HCT116 (cell line): ENCODE measurements around the gene RGS17.

Experiments
- EZH2 ChIP-seq: fragments of 200-600 bp; sonication (generic); IDR thresholded peaks from 2 replicates; pipeline ENCODE4 v1.6.1; 2017; ENCODE audit warnings: antibody characterized with exemption, mixed run types
- JUND ChIP-seq: IDR thresholded peaks from 2 replicates; pipeline ENCODE4 v1.6.1; 2012
- POLR2A ChIP-seq: IDR thresholded peaks from 2 replicates; pipeline ENCODE4 v1.7.0; 2011; ENCODE audit warnings: borderline replicate concordance; ENCODE audit not compliant: insufficient read depth, insufficient read length; ENCODE audit errors: extremely low read depth
- RAD21 ChIP-seq: IDR thresholded peaks from 2 replicates; pipeline ENCODE4 v1.6.1; 2012; ENCODE audit warnings: low read depth, mild to moderate bottlenecking
- SIN3A ChIP-seq: IDR thresholded peaks from 2 replicates; pipeline ENCODE4 v1.6.1; 2012; ENCODE audit warnings: low read depth
- YY1 ChIP-seq: IDR thresholded peaks from 2 replicates; pipeline ENCODE4 v1.6.1; 2011; ENCODE audit warnings: low read length, low read depth, moderate library complexity, mild to moderate bottlenecking; ENCODE audit not compliant: insufficient replicate concordance; ENCODE audit errors: extremely low read depth
- TF ChIP-seq, protein P1 (sequence below), 3 experiments: fragments of 200-600 bp in 1 of 3; sonication (generic) in 1 of 3; IDR thresholded peaks in 2 of 3; conservative IDR thresholded peaks in 1 of 3; 2 replicates each; pipeline ENCODE4 v1.5.1; 2012 to 2017; ENCODE audit warnings: low read depth in 2 of 3, low read length in 2 of 3, antibody characterized with exemption in 1 of 3, borderline replicate concordance in 1 of 3, control low read depth in 1 of 3, mild to moderate bottlenecking in 1 of 3, mixed read lengths in 1 of 3, mixed run types in 1 of 3, moderate library complexity in 1 of 3; ENCODE audit not compliant: insufficient read depth in 1 of 3

DNA sequence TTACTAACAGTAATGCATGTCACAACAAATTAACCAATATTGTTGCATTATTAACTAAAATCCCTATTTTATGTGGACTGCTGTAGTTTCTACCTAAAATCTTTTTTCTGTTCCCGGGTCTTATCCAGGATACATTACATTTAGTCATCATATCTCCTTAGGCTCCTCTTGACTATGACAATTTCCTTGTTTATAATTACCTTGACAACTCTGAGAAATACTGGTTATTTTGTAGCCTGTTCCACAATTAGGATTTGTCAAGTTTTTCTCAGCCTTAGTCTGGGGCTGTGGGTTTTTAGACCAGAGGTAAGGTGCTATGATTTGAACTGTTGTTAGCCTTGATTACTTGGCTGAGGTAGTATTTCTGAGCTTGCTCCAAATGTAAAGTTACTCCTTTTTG lies 152.0 kb downstream of the RGS17 start:
- TF ChIP-seq EZH2 (no peak), SIN3A (no peak), JUND (no peak), RAD21 (no peak), POLR2A (no peak), YY1 (no peak)
- TF ChIP-seq, protein P1, sequence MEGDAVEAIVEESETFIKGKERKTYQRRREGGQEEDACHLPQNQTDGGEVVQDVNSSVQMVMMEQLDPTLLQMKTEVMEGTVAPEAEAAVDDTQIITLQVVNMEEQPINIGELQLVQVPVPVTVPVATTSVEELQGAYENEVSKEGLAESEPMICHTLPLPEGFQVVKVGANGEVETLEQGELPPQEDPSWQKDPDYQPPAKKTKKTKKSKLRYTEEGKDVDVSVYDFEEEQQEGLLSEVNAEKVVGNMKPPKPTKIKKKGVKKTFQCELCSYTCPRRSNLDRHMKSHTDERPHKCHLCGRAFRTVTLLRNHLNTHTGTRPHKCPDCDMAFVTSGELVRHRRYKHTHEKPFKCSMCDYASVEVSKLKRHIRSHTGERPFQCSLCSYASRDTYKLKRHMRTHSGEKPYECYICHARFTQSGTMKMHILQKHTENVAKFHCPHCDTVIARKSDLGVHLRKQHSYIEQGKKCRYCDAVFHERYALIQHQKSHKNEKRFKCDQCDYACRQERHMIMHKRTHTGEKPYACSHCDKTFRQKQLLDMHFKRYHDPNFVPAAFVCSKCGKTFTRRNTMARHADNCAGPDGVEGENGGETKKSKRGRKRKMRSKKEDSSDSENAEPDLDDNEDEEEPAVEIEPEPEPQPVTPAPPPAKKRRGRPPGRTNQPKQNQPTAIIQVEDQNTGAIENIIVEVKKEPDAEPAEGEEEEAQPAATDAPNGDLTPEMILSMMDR (IDR thresholded peaks at IDR 0.05 in 2 of 3, conservative IDR thresholded peaks at IDR 0.05 in 1 of 3; ENCODE audit: borderline replicate concordance in 1 of 3, insufficient read depth in 1 of 3, low read depth in 2 of 3, low read length in 2 of 3) = no peak
